Keratinocyte (primary cell): Measurements from ENCODE around the gene GOLGA6L2.
"Not testable (repeated sequence)": the region's sequence is repeated elsewhere in the genome, so short reads cannot be mapped to it uniquely, and the experiment has no call there.

Source experiments
- EZH2 ChIP-seq: IDR thresholded peaks from one replicate; pipeline ENCODE4 v1.6.1; 2012; ENCODE audit warnings: inconsistent platforms, mild to moderate bottlenecking, low read length, moderate library complexity
- TF ChIP-seq, protein P1 (sequence below), 3 experiments: IDR thresholded peaks in 1 of 3; conservative IDR thresholded peaks in 1 of 3; optimal IDR thresholded peaks in 1 of 3; 2 replicates in 2 of 3; 3 replicates in 1 of 3; pipeline versions ENCODE3 to v1.5.1; 2011; ENCODE audit warnings: low read length in 3 of 3, mild to moderate bottlenecking in 3 of 3, moderate library complexity in 2 of 3, control low read depth in 1 of 3, inconsistent platforms in 1 of 3; ENCODE audit not compliant: insufficient read depth in 2 of 3; ENCODE audit errors: extremely low read depth in 1 of 3

DNA sequence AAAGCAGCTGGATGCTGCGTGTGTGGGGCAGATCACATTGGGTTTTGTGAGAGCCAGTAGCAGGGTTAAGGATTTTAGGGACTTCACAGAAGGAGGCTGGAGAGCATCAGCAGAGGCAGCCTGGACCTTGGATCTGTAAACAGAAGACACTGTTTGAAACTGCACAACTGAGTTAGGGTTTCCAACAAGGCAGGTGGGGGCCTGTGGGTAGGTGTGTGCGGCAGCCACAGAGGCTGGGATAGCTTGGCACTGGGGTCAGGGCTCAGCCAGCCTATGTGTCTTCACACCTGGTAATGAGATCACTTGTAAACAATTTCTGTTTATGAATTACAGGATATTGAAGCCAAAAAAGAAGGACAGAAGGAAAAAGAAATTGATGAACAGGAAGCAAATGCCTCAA is 12.3 kb downstream of the GOLGA6L2 start:
- TF ChIP-seq, protein P1, sequence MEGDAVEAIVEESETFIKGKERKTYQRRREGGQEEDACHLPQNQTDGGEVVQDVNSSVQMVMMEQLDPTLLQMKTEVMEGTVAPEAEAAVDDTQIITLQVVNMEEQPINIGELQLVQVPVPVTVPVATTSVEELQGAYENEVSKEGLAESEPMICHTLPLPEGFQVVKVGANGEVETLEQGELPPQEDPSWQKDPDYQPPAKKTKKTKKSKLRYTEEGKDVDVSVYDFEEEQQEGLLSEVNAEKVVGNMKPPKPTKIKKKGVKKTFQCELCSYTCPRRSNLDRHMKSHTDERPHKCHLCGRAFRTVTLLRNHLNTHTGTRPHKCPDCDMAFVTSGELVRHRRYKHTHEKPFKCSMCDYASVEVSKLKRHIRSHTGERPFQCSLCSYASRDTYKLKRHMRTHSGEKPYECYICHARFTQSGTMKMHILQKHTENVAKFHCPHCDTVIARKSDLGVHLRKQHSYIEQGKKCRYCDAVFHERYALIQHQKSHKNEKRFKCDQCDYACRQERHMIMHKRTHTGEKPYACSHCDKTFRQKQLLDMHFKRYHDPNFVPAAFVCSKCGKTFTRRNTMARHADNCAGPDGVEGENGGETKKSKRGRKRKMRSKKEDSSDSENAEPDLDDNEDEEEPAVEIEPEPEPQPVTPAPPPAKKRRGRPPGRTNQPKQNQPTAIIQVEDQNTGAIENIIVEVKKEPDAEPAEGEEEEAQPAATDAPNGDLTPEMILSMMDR (optimal IDR thresholded peaks at IDR 0.05 in 1 of 3, IDR thresholded peaks at IDR 0.05 in 1 of 3, conservative IDR thresholded peaks at IDR 0.05 in 1 of 3; ENCODE audit: extremely low read depth in 1 of 3, insufficient read depth in 2 of 3, low read length in 3 of 3), result not testable (repeated sequence)
- not testable (repeated sequence) for TF ChIP-seq EZH2
